Measurements from ENCODE around the gene GLIS2. TPM values are rescaled to one million over a fixed set of nuclear protein-coding genes. Genes with fewer than 3 reads are reported as not detected.

GLIS2 gene
- polyA plus RNA-seq, 4 donors, result 36.0 to 75.3 (median 45.3) TPM

GRCh38 chr16:4366016-4366415 lies 50.1 kb downstream of the GLIS2 start:
- no peak for DNase-seq (ENCODE audit: low read depth in 4 of 4, low spot score in 3 of 4)

DNA sequence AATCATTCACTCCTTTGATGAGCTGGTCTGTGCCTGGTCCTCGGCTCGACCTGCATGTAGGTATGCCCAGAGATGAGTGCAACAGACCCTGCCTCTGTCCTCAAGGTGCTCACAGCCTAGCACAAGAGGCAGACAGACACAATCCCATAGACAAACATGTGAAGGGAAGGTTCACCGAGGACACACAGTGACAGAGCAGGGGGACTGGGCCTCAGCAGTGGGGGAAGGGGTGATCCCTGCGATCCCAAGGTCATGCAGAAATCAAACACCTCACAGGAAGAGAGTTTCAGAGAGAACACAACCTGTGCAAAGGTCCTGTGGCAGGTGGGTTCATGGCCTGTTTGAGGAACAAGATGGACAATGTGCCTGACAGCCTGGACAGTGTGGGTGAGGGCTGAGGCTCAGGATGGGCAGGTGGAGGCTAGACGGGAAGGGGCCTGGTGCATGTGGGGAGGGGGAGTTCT lies 51.6 kb downstream of the GLIS2 start:
- DNase-seq (ENCODE audit: low read depth in 4 of 4, low spot score in 3 of 4), result no peak

DNA sequence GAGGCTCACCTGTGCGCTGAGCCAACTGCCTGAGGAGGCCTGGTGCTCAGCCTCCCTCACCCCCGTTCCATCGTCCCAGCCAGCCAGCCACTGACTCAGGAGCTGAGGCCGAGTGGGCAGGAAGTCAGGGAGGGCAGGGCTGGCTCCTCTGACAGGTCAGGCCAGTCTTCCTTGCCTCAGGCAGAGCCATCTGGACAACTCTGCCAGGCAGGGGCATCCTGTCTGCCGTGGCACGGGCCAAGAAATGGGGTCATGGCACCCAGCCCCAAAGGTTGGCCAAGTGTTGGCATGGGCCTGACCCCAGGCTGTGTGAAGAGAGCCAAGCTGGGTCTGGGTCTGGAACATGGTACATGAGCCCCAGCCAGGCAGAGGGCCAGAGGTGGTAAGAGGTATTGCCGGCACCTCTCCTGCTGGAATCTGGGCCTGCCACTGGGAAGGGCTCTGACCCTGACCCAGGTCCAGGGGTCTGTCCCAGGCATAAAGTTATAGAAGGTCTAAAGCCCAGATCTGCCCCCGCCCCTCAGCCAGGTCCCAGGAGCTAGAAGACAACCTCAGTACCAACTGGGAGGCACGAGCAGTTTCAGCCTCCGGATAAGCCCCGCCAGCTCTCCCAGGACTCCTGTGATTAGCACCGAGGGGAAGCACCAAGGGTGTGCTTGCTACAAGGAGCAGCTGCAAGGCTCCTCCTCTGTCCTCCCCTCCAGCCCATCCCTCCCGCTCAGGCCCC lies 53.3 kb downstream of the GLIS2 start:
- DNase-seq (ENCODE audit: low read depth in 4 of 4, low spot score in 3 of 4), result no peak

DNA sequence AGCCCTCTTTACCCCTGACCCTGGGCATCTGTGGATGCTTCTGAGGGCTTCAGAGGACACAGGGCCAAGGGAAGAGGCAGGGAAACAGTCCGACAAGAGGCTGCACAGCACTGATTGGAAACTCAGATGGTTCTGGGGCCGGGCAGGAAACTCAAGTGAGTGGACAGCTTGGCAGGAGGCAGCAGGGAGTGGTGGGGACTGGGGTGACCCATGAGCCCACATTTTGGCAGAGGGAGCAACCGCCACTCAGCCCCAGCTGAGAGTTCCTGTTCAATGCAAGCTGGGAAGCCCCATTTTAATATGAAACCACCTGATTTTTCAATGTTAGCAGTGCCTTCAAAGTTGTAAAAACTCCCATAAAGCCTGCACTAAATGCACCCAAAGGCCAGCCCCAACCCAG lies 54.3 kb downstream of the GLIS2 start:
- DNase-seq (ENCODE audit: low read depth in 4 of 4, low spot score in 3 of 4), result no peak

GRCh38 chr16:4370570-4371356 lies 54.9 kb downstream of the GLIS2 start:
- DNase-seq (ENCODE audit: low read depth in 4 of 4, low spot score in 3 of 4), result no peak

- DNase-seq (ENCODE audit: low read depth in 4 of 4, low spot score in 3 of 4), result no peak
Measured at GRCh38 chr16:4371357-4372000, 55.6 kb downstream of the GLIS2 start, which contains the start of gene VASN. Gene VASN (plus strand): TSS chr16:4371848. CDS start chr16:4380878, 9,030 bp downstream.

DNA sequence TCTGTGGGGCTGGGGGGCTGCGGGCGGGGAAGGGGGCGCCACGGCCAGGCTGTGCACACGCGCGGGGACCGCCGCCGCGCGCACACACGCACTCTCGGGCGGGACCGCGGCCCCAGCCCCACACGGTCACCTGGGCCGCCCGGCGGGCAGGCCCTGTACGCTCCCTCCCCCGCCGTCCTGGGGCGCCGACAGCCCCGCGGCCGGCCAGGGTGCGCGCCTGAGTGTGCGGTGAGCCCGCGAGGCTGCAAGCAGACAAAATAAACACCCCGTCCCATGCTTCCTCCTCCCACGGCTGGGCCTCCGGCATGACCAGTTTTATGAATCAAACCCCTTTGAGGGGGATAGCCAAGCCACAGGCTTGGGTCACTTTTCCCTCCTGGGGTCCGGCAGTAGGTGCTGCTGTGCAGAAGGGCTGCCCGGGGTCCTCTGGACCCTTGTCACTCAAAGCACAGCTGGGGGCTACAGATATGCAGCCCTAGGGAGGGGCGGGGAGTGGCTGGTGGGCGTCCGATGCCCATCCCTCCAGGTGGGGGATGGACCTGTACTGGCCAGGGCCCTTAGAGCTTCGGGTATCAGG lies 56.2 kb downstream of the GLIS2 start:
- no peak for DNase-seq (ENCODE audit: low read depth in 4 of 4, low spot score in 3 of 4)

- DNase-seq (ENCODE audit: low read depth in 4 of 4, low spot score in 3 of 4), result no peak
Measured at GRCh38 chr16:4372578-4373355, 56.9 kb downstream of the GLIS2 start.

- DNase-seq (ENCODE audit: low read depth in 4 of 4, low spot score in 3 of 4), result no peak
Measured at GRCh38 chr16:4373356-4373908, 57.6 kb downstream of the GLIS2 start.

DNA sequence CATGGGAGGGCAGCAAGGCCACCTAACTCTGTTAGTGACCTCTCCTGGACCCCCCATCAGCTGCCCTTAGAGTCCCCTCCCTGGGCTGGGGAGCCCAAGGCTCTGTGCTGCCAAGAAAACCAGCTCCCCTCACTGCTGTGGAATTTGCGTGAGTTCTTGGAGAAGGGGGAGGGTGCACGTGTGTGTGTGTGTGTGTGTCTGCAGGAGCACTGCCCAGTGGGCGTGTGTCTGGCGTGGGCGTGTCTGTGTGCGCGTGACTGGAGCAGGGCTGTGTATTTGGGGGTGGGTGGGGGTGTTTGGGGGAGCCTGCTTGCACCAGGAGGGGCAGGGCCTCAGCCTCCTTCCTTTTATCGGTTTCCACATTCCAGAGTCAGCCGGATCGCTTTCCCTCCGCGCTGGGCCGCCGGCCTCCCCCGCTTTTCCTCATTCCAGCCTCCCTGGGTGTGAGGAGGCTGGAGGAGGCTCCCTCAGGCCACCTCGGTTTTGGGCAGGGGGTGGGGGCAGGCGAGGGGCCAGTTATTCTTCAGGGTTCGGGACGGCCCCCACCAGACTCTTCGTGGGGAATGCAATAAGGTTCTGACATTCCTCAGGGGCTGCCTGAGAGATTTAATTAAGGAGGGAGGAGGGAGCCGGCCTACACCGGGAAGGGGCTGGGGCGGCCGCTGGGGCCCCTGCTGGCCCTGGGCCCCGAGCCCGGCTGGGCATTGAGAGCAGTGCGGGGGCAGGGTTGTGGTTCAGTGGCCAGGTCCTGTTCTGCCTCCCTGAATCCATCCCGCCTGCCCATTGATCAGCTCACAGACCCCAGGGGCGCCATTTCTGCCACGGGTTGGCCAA lies 58.3 kb downstream of the GLIS2 start:
- DNase-seq (ENCODE audit: low read depth in 4 of 4, low spot score in 3 of 4), result peak in 2 of 4 donors; percentile 68 to 79

DNA sequence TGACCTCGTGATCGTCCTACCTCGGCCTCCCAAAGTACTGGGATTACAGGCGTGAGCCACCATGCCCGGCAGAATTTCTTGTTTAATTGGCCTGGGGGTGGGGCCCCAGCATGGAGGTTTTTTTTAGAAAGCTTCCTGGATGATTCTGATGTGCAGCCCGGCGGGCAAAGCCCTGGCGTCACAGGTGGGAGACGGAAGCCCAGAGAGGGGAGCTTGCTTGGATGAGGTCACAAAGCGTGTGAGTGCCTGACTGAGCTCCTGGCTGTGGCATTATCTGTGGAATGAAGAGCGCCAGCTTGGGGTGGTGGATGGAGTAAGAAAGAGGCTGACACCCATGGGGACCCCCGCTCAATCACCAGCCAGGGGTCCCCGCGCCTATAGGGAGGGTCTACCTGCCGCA lies 59.9 kb downstream of the GLIS2 start:
- DNase-seq (ENCODE audit: low read depth in 4 of 4, low spot score in 3 of 4), result no peak

DNA sequence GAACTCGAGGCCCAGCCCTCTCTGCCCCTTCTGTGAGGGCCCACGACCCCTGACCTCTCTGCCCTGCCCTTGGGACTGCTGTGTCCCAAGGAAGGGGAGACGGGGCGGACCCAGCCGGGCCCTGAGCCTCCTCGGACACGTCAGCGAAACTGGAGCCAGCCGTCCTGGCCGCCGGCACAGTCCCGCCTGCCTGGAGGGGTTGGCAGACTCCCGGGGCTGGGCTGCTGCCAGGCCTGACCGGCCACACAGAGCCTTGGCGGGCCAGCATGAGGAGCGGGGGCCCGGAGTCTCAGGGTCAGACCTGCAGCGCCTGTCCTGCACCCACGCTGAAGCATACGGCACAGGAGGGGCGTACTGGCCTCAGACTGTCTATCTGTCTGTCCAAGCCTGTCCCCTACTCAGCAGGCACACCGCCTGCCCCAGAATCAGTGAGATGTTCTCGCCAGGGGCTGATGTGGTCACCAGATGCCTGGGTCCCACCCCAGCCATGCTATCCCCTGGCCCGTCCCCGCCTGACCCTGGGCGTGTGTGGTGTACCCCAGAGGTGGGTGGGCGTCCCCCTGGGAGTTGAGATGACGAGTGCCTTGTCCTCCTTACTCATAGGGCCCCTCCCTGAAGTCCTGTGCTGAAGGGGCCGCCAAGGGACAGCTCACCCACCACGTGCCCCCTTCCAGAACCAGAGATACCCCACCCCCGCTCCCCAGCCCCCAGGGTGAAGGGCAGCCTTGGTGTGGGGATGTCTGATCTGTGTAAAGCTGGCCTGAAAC lies 60.4 kb downstream of the GLIS2 start:
- no peak for DNase-seq (ENCODE audit: low read depth in 4 of 4, low spot score in 3 of 4)

DNA sequence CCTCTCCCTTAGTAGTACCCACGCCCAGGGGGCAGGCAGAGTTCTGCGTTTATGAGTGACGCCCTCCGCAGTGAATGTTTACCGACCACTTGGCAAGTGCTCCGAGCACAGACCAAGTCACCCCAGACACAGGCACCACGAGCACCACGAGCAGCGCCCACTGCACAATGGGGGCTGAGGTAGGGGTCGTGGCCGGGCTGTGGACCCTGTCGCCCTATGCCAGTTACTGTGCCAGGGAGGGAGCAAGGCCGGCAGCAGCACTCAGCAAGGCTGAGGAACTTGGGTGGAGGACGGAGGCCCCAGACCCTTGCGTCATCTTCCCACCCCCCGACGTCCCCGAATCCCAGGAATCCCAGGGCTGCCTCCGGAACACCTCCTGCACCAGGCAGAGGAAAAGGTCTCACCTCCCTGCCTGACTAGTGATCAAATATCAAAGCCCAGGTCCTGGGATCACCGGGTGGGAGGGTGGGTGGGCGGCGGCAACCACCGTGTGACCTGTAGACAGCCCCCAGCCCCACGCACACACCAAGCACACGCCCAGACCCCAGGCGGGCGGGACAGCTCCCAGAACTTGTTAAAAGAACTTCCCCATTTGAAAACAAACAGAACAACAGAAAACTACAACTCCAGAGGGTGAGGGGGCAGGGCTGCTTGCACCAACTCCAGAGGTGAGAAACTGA lies 61.2 kb downstream of the GLIS2 start:
- no peak for DNase-seq (ENCODE audit: low read depth in 4 of 4, low spot score in 3 of 4)

GRCh38 chr16:4377573-4378154 lies 61.8 kb downstream of the GLIS2 start:
- DNase-seq (ENCODE audit: low read depth in 4 of 4, low spot score in 3 of 4), result no peak

DNA sequence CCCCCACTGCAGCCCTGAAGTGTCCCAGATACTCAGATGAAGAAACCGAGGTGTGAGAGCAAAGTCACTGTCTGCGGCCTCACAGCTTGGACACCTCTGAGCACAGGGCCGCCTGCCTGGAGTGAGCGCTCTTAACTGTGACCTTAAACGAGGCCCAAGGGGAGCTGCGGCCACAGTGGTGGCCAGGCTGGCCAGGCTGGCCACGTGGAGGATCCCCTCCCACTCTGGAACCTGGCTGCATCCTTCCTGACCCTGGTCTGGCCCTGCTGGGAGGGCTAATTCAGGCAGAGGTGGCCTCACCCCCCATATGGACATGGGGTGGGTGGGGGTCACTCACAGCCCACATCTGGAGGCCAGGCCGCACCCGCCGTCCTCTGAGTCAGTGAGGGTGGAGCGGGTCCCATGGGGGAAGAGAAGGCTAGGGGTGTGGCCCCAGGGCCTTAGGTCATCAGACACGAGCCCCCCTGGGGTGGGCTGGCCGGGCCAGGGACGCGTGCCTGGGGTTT lies 62.3 kb downstream of the GLIS2 start:
- DNase-seq (ENCODE audit: low read depth in 4 of 4, low spot score in 3 of 4), result no peak

DNA sequence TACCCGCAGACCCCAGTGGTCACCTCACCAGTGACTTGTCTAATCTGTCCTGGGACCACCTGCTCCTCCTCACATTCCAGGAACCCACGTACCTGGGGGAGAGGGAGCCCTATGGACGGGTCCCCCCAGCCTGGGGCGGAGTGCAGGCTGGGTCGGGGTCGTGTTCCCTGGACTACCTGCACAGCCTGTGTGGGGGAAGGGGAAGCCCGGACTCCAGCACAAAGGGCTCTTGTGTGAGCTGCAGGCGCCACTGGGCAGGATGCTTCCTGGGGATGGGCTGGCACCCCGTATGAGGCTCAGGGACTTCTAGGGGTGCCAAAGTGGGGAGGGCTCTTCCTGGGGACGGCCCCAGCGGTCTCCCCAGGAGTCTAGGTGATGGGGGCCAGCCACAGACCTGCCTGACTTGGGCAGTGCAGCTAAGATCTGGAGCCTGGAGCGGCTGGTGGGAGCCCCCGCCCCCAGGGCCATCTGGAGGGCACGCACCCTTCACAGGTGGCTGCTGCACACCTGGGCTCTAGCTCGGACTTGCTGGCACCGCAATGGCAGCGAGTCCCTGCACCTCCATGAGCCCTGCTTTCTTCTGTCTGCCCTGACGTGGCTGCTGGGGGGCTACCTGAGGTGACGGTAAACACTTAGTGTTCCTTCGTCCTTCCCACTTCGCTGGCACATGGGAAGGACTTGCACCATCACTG lies 63.3 kb downstream of the GLIS2 start:
- DNase-seq (ENCODE audit: low read depth in 4 of 4, low spot score in 3 of 4), result no peak

Measured in left renal pelvis (tissue), 4 donors.